ENCODE measurements around the gene ARHGDIG. TPM values are rescaled to one million over a fixed set of nuclear protein-coding genes. Genes with fewer than 3 reads are reported as not detected.
A peak's percentile ranks its signal among the peaks of the same experiment; 100 is the strongest.

Gene ARHGDIG
- total RNA-seq, 1 donor from 2014 or later: not detected

- Mint-ChIP-seq H3K27me3 (ENCODE audit: insufficient read depth, low read depth) (no peaks in the 10 kb centered on the region), H3K27ac (peak overlapping the region; percentile 37), H3K9me3 (no peaks in the 10 kb centered on the region), H3K4me3 (no peak overlapping the region), H3K4me1 (peaks cover 9% of the 10 kb centered on the region), H3K36me3 (peaks cover 7% of the 10 kb centered on the region)
- no peak overlapping the region for H3K27ac ChIP-seq
- peak overlapping the region; percentile 14 for H3K4me2 ChIP-seq
- peaks cover 79% of the 10 kb centered on the region for H3K79me2 ChIP-seq (ENCODE audit: low read depth)
- no peak overlapping the region for H3K4me3 ChIP-seq
- H3F3A ChIP-seq (ENCODE audit: low read depth): peaks cover 7% of the 10 kb centered on the region
- peaks cover 5% of the 10 kb centered on the region for H3K4me1 ChIP-seq
- peak; percentile 75 for DNase-seq (ENCODE audit: low spot score)
- no peak overlapping the region for H3K9ac ChIP-seq
- TF ChIP-seq CTCF (IDR thresholded peaks at IDR 0.05) (peak; percentile 48), EZH2 (IDR thresholded peaks at IDR 0.05) (no peak), EZH2phosphoT487 (IDR thresholded peaks at IDR 0.05) (no peak)
- H3K36me3 ChIP-seq: no peaks in the 10 kb centered on the region
- H3K9me3 ChIP-seq (ENCODE audit: low read depth): no peaks in the 10 kb centered on the region
- H3K27me3 ChIP-seq: no peaks in the 10 kb centered on the region
- H2AFZ ChIP-seq (replicated peaks): no peak overlapping the region
- peaks cover 76% of the 10 kb centered on the region for H4K20me1 ChIP-seq (ENCODE audit: low read depth)
Measured at GRCh38 chr16:318628-319027, 38.2 kb downstream of the ARHGDIG start.

GRCh38 chr16:320206-320605 is 39.8 kb downstream of the ARHGDIG start:
- Histone ChIP-seq H3K9ac (no peak overlapping the region), H3K4me1 (peaks cover 10% of the 10 kb centered on the region), H4K20me1 (ENCODE audit: low read depth) (peaks cover 83% of the 10 kb centered on the region), H3K27ac (no peak overlapping the region), H3K36me3 (no peaks in the 10 kb centered on the region), H3K9me3 (ENCODE audit: low read depth) (no peaks in the 10 kb centered on the region), H3K4me3 (no peak overlapping the region), H3K79me2 (ENCODE audit: low read depth) (peaks cover 76% of the 10 kb centered on the region), H2AFZ (replicated peaks) (no peak overlapping the region), H3K27me3 (no peaks in the 10 kb centered on the region), H3K4me2 (no peak overlapping the region), H3F3A (ENCODE audit: low read depth) (peaks cover 7% of the 10 kb centered on the region)
- Mint-ChIP-seq H3K4me3 (no peak overlapping the region), H3K4me1 (peaks cover 7% of the 10 kb centered on the region), H3K27me3 (ENCODE audit: insufficient read depth, low read depth) (no peaks in the 10 kb centered on the region), H3K9me3 (no peaks in the 10 kb centered on the region), H3K36me3 (peaks cover 6% of the 10 kb centered on the region), H3K27ac (no peak overlapping the region)
- no peak for DNase-seq (ENCODE audit: low spot score)
- TF ChIP-seq CTCF (IDR thresholded peaks at IDR 0.05) (no peak), EZH2 (IDR thresholded peaks at IDR 0.05) (no peak), EZH2phosphoT487 (IDR thresholded peaks at IDR 0.05) (no peak)

- peaks cover 89% of the 10 kb centered on the region for H4K20me1 ChIP-seq (ENCODE audit: low read depth)
- H3K4me2 ChIP-seq: no peak overlapping the region
- H3K27ac Mint-ChIP-seq: no peak overlapping the region
- no peak for DNase-seq (ENCODE audit: low spot score)
- H3K4me1 ChIP-seq: peaks cover 10% of the 10 kb centered on the region
- peaks cover 6% of the 10 kb centered on the region for H3K4me1 Mint-ChIP-seq
- H3K27me3 Mint-ChIP-seq (ENCODE audit: insufficient read depth, low read depth): no peaks in the 10 kb centered on the region
- H3K79me2 ChIP-seq (ENCODE audit: low read depth): peaks cover 77% of the 10 kb centered on the region
- H3K4me3 Mint-ChIP-seq: no peak overlapping the region
- H3K9me3 ChIP-seq (ENCODE audit: low read depth): no peaks in the 10 kb centered on the region
- no peak overlapping the region for H3K9ac ChIP-seq
- H3F3A ChIP-seq (ENCODE audit: low read depth): peaks cover 7% of the 10 kb centered on the region
- H3K27me3 ChIP-seq: no peaks in the 10 kb centered on the region
- no peak overlapping the region for H2AFZ ChIP-seq (replicated peaks)
- H3K27ac ChIP-seq: no peak overlapping the region
- H3K36me3 ChIP-seq: no peaks in the 10 kb centered on the region
- no peak overlapping the region for H3K4me3 ChIP-seq
- TF ChIP-seq EZH2 (IDR thresholded peaks at IDR 0.05) (no peak), EZH2phosphoT487 (IDR thresholded peaks at IDR 0.05) (no peak), CTCF (IDR thresholded peaks at IDR 0.05) (no peak)
- peaks cover 4% of the 10 kb centered on the region for H3K36me3 Mint-ChIP-seq
- no peaks in the 10 kb centered on the region for H3K9me3 Mint-ChIP-seq
Measured at GRCh38 chr16:321532-321931, 41.1 kb downstream of the ARHGDIG start.
